Esophagus squamous epithelium (tissue), 4 donors: Measurements from ENCODE around the gene PKP4.

Source experiments
- CTCF ChIP-seq, 6 experiments: fragments of 450-650 bp in 4 of 6; fragments of 200-600 bp in 2 of 6; sonication (generic) in 2 of 6; IDR thresholded peaks; one replicate each; pipeline ENCODE4 v1.5.1; 2016 to 2019; ENCODE audit warnings: antibody characterized with exemption in 6 of 6, mild to moderate bottlenecking in 4 of 6, moderate library complexity in 4 of 6
- POLR2A ChIP-seq, 4 donors: fragments of 450-650 bp; IDR thresholded peaks; one replicate each; pipeline ENCODE4 v1.6.1; 2017; ENCODE audit warnings: antibody characterized with exemption in 4 of 4, mild to moderate bottlenecking in 4 of 4, moderate library complexity in 3 of 4

- TF ChIP-seq CTCF (IDR thresholded peaks at IDR 0.05) (no peak), POLR2A (IDR thresholded peaks at IDR 0.05) (no peak)
These were observed 179.3 kb downstream of the PKP4 start for GRCh38 chr2:158635961-158636601.
